Gastroesophageal sphincter (tissue), 3 donors: ENCODE results near the gene FOCAD.

Experiments
- EP300 ChIP-seq: sonication (generic); formaldehyde crosslinking; IDR thresholded peaks from one replicate; pipeline ENCODE4 v1.6.1; 2017; ENCODE audit warnings: antibody characterized with exemption, mild to moderate bottlenecking
- POLR2A ChIP-seq, 2 donors: fragments of 450-650 bp; IDR thresholded peaks; one replicate each; pipeline ENCODE4 v1.6.1; 2017; ENCODE audit warnings: antibody characterized with exemption in 2 of 2, mild to moderate bottlenecking in 2 of 2, moderate library complexity in 1 of 2
- TF ChIP-seq, protein P1 (sequence below), 4 experiments: fragments of 200-600 bp in 2 of 4; fragments of 450-650 bp in 2 of 4; sonication (generic) in 1 of 4; IDR thresholded peaks; one replicate each; pipeline ENCODE4 v1.5.1; 2017 to 2019; ENCODE audit warnings: antibody characterized with exemption in 4 of 4, mild to moderate bottlenecking in 2 of 4, moderate library complexity in 2 of 4

DNA sequence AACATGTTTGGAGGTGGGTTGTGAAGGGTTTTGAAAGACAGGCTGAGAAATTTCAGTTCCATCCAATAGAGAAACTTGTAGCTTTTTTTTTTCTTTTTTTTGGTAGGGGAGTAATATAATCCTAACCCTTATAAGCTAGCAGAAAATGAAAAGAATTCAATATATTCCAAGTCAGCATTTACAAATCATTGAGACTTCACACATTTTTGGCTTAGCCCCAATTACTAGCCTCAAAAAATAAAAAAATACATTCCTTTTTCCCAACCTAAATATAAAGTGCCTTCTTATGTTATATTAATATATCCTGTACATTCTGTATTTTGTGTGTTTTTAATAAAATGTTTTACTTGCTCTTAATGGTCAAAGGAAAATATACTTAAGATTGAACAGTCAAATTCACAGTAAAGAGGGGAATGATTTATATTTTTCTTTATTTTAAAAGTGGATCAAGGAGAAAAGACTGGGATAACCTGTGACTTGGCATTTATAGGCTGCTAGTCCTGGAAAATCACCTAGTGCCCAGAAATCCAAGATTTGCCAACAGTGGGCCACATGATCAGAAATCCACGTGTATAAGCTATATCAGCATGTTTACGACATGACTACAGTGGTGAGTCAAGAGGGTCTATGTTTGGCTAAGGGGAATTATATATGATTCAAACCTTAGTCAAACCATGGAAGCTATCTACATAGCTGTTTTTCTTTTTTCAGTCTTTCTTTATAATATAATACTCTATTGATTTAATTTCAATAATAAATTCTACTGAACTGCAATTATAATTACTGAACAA lies 332.8 kb downstream of the FOCAD start:
- TF ChIP-seq, protein P1, sequence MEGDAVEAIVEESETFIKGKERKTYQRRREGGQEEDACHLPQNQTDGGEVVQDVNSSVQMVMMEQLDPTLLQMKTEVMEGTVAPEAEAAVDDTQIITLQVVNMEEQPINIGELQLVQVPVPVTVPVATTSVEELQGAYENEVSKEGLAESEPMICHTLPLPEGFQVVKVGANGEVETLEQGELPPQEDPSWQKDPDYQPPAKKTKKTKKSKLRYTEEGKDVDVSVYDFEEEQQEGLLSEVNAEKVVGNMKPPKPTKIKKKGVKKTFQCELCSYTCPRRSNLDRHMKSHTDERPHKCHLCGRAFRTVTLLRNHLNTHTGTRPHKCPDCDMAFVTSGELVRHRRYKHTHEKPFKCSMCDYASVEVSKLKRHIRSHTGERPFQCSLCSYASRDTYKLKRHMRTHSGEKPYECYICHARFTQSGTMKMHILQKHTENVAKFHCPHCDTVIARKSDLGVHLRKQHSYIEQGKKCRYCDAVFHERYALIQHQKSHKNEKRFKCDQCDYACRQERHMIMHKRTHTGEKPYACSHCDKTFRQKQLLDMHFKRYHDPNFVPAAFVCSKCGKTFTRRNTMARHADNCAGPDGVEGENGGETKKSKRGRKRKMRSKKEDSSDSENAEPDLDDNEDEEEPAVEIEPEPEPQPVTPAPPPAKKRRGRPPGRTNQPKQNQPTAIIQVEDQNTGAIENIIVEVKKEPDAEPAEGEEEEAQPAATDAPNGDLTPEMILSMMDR (IDR thresholded peaks at IDR 0.05): no peak
- TF ChIP-seq POLR2A (IDR thresholded peaks at IDR 0.05): no peak
- TF ChIP-seq EP300: no peak
